Peyer's patch (tissue), 4 donors: ENCODE data around the gene ERLIN1.

Source experiments
- CTCF ChIP-seq, 6 experiments: fragments of 450-650 bp in 4 of 6; fragments of 200-600 bp in 2 of 6; sonication (generic) in 1 of 6; IDR thresholded peaks; one replicate each; pipeline ENCODE4 v1.5.1; 2017 to 2019; ENCODE audit warnings: antibody characterized with exemption in 6 of 6, mild to moderate bottlenecking in 3 of 6, moderate library complexity in 1 of 6
- POLR2A ChIP-seq, 2 donors: fragments of 450-650 bp; IDR thresholded peaks; one replicate each; pipeline ENCODE4 v1.5.1; 2017; ENCODE audit warnings: antibody characterized with exemption in 2 of 2, mild to moderate bottlenecking in 2 of 2, moderate library complexity in 2 of 2

GRCh38 chr10:100157156-100157555 lies 28.7 kb downstream of the ERLIN1 start:
- TF ChIP-seq CTCF (IDR thresholded peaks at IDR 0.05) (no peak), POLR2A (IDR thresholded peaks at IDR 0.05) (no peak)
